A673 (cell line): ENCODE measurements around the gene DNAJB6.

Experiments
- CTCF ChIP-seq: fragments of 300-800, 200-600 bp; sonication (generic); conservative IDR thresholded peaks from 2 replicates; pipeline ENCODE4 v1.5.1; 2017; ENCODE audit warnings: low read depth, mild to moderate bottlenecking, antibody characterized with exemption, low read length, moderate library complexity, mixed read lengths
- EZH2 ChIP-seq: fragments of 200-600 bp; sonication (generic); IDR thresholded peaks from 2 replicates; pipeline ENCODE4 v1.6.1; 2017; ENCODE audit warnings: borderline replicate concordance, low read depth, mild to moderate bottlenecking, mixed read lengths, antibody characterized with exemption, low read length; ENCODE audit not compliant: poor library complexity, severe bottlenecking

- TF ChIP-seq CTCF (no peak), EZH2 (no peak)
Measured at GRCh38 chr7:157409753-157410727, 73.2 kb downstream of the DNAJB6 start.
